GM15510 (cell line): ENCODE results near the gene CRKL.
A peak's percentile ranks its signal among the peaks of the same experiment; 100 is the strongest.

Experiments used
- POLR2A ChIP-seq: IDR thresholded peaks from 3 replicates; pipeline ENCODE4 v1.6.1; 2011; ENCODE audit warnings: borderline replicate concordance; ENCODE audit not compliant: insufficient read length; ENCODE audit errors: extremely low read depth

CRKL gene

GRCh38 chr22:21001601-21002325, 84.6 kb downstream of the CRKL start, which contains the start of gene THAP7:
TSS of gene THAP7 (minus strand) at chr22:21002118. CDS start at chr22:21001911, 207 bp downstream.
- peak; percentile 93 for TF ChIP-seq POLR2A
